ENCODE measurements around the gene OR51B5.
"Not testable (repeated sequence)": the region's sequence is repeated elsewhere in the genome, so short reads cannot be mapped to it uniquely, and the experiment has no call there.

The OR51B5 gene

GRCh38 chr11:5324197-5324596 is 19.1 kb downstream of the OR51B5 start, which contains the start of gene OR51B2:
Gene OR51B2 (minus strand): TSS chr11:5324297. CDS start chr11:5324297, 0 bp downstream.
- DNase-seq = no peak

GRCh38 chr11:5317292-5317691 is 26.0 kb downstream of the OR51B5 start:
- no peak for DNase-seq

GRCh38 chr11:5313326-5314023 is 29.8 kb downstream of the OR51B5 start:
- DNase-seq = not testable (repeated sequence)

GRCh38 chr11:5310423-5310822 is 32.9 kb downstream of the OR51B5 start:
- no peak for DNase-seq

GRCh38 chr11:5307256-5308019 is 35.9 kb downstream of the OR51B5 start:
- no peak for DNase-seq

GRCh38 chr11:5304046-5304445 is 39.3 kb downstream of the OR51B5 start:
- no peak for DNase-seq

- no peak for DNase-seq
Measured at GRCh38 chr11:5303626-5304025, 39.7 kb downstream of the OR51B5 start.

GRCh38 chr11:5301846-5302245 is 41.5 kb downstream of the OR51B5 start, which contains the start of gene OR51B4:
Gene OR51B4 (minus strand): TSS chr11:5301946. CDS start chr11:5301946, 0 bp downstream.
- no peak for DNase-seq

- no peak for DNase-seq
Measured at GRCh38 chr11:5300251-5300650, 43.1 kb downstream of the OR51B5 start.

- DNase-seq = no peak
Measured at GRCh38 chr11:5298451-5298850, 44.9 kb downstream of the OR51B5 start.

GRCh38 chr11:5297721-5298323 is 45.5 kb downstream of the OR51B5 start:
- no peak for DNase-seq

- not testable (repeated sequence) for DNase-seq
Measured at GRCh38 chr11:5294342-5294995, 48.9 kb downstream of the OR51B5 start.

GRCh38 chr11:5293028-5293427 is 50.3 kb downstream of the OR51B5 start:
- no peak for DNase-seq

All from activated naive CD4-positive, alpha-beta T cell (primary cell).